HG03060 (cell line): Measurements from ENCODE around the gene MAP3K10.
"Not testable (repeated sequence)": the region's sequence is repeated elsewhere in the genome, so short reads cannot be mapped to it uniquely, and the experiment has no call there.

Source experiments
- ATAC-seq: cut with Tn5 transposase; IDR thresholded peaks from one replicate; pipeline ENCODE4 v1.9.1; 2021; ENCODE audit warnings: low read depth, moderate number of reproducible peaks; ENCODE audit not compliant: unreplicated experiment

Gene MAP3K10

DNA sequence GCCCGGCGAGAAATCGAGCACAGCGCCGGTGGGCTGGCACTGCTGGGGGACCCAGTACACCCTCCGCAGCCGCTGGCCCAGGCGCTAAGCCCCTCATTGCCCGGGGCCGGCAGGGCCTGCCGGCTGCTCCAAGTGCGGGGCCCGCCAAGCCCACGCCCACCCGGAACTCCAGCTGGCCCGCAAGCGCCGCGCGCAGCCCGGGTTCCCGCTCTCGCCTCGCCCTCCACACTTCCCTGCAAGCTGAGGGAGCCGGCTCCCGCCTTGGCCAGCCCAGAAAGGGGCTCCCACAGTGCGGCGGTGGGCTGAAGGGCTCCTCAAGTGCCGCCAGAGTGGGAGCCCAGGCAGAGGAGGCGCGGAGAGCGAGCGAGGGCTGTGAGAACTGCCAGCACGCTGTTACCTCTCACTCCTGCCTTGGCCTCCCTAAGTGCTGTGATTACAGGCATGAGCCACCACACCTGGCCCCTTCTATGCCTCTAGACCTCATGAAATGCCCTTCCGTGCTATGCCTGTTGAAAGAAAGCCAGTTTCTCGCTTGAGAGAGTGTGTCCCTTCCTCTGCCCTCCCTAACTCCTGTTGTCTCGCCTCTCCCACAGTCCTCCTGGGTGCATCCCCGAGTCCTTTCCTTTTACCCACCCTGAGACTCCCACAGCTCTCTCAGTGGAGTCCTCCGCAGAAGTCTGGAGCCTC, 20.8 kb upstream of the MAP3K10 start:
- not testable (repeated sequence) for ATAC-seq

DNA sequence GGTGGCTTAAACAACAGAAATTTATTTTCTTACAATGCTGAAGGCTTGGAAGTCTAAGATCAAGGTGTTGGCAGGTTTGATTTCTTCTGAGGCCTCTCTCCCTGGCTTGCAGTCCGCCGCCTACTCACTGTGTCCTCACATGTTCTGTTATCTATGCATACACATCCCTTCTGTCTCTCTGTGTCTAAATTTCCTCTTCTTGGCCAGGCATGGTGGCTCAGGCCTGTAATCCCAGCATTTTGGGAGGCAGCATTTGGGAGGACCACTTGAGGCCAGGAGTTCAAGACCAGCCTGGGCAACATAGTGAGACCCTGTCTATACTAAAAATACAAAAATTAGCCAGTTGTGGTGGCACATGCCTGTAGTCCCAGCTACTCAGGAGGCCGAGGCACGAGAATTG, 19.9 kb upstream of the MAP3K10 start:
- ATAC-seq: not testable (repeated sequence)

DNA sequence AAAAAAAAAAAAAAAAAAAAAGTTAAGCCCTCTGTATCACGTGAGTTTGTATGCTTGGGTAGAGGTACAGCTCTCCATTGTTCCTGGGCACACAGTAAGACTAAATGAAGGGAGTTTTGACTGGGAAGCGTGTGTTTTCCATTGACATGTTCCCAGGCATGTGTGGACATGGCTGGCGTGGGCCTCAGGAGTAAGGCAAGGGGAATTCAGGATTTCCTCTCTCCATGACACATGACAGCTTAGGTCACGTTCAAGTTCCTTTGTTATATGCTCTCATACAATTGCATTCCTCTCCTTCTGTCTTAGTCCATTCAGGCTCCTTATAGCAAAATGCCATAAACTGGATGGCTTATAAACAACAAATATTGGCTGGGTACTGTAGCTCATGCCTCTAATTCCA, 17.1 kb upstream of the MAP3K10 start:
- no peak for ATAC-seq

DNA sequence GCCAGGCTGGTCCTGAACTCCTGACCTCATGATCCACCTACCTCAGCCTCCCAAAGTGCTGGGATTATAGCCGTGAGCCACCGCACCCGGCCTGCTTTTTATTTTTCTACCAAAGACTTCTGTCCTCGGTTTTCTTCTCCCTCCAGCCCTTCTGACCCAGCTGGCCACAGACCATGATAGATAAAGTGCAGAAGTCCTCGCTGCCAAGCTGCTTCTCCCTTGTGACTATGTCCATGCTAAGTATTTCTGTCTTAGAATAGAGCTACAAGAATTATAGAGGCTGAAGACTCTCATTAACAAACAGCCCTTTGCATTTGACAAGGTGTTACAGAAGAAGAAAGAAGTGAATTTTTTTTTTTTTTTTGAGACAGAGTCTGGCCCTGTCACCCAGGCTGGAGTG, 15.4 kb upstream of the MAP3K10 start:
- ATAC-seq: no peak

GRCh38 chr19:40177286-40178070, 13.7 kb upstream of the MAP3K10 start:
- no peak for ATAC-seq

DNA sequence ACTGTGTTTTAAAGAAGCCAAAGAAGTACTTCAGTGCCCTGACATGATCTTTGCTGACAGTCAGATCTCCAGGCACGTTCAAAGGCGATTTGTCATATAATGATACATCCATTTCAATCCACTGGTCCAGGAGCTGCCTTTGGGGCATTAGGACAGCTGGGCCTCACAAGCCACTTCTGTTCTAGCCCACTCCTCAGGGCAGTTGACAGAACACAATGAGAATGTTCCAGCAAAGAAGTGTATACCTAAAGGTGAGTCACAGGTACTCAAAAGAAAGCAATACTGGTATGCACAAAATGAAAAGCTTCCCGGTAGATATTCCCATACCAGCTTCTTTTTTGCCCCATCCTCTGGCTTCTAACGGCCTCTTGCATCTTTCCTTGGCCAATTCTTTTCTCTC, 12.5 kb upstream of the MAP3K10 start:
- no peak for ATAC-seq

GRCh38 chr19:40184273-40184672, 7.0 kb upstream of the MAP3K10 start:
- ATAC-seq: no peak

DNA sequence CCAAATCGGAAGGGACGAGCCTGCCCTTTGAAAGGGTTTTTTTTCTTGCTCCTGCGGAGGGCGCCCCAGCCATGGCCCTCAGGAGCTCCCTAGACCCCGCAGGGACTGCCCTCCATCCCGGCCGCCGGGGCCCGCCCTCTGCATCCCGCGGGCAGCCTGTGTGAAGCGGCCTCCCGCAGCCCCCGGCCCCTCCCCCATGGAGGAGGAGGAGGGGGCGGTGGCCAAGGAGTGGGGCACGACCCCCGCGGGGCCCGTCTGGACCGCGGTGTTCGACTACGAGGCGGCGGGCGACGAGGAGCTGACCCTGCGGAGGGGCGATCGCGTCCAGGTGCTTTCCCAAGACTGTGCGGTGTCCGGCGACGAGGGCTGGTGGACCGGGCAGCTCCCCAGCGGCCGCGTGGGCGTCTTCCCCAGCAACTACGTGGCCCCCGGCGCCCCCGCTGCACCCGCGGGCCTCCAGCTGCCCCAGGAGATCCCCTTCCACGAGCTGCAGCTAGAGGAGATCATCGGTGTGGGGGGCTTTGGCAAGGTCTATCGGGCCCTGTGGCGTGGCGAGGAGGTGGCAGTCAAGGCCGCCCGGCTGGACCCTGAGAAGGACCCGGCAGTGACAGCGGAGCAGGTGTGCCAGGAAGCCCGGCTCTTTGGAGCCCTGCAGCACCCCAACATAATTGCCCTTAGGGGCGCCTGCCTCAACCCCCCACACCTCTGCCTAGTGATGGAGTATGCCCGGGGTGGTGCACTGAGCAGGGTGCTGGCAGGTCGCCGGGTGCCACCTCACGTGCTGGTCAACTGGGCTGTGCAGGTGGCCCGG, 815 bp downstream of the MAP3K10 start:
- ATAC-seq: no peak

- ATAC-seq: no peak
Observed at GRCh38 chr19:40192758-40193586, 1.7 kb downstream of the MAP3K10 start.

GRCh38 chr19:40193587-40193849, 2.3 kb downstream of the MAP3K10 start:
- ATAC-seq: no peak

DNA sequence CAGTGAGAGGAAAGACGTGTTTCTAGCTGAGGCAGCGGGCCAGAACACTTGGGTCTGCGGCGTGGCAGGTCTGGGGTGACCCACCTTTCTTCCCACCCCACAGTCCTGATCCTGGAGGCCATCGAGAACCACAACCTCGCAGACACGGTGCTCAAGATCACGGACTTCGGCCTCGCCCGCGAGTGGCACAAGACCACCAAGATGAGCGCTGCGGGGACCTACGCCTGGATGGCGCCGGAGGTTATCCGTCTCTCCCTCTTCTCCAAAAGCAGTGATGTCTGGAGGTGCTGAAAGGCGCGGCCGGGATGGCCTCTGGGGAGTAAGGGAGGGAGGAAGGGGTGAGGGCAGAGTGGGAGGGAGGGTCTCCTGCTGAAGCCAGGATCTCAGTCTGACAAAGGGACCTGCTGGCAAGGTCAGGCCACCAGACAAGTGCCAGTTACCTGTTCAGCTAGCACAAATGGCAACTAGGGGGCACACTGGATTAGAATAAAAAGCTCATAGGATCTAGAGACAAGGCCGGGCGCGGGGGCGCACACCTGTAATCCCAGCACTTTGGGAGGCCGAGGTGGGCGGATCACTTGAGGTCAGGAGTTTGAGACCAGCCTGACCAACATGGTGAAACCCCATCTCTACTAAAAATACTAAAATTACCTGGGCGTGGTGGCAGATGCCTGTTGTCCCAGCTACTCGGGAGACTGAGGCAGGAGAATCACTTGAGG, 7.2 kb downstream of the MAP3K10 start:
- no peak for ATAC-seq

GRCh38 chr19:40200341-40201099, 9.3 kb downstream of the MAP3K10 start:
- no peak for ATAC-seq

GRCh38 chr19:40204381-40204780, 13.2 kb downstream of the MAP3K10 start:
- no peak for ATAC-seq

- no peak for ATAC-seq
Observed at GRCh38 chr19:40205760-40206159, 14.5 kb downstream of the MAP3K10 start.

GRCh38 chr19:40208602-40209001, 17.4 kb downstream of the MAP3K10 start:
- ATAC-seq: no peak

- no peak for ATAC-seq
Observed at GRCh38 chr19:40210889-40211288, 19.7 kb downstream of the MAP3K10 start.

- no peak for ATAC-seq
Observed at GRCh38 chr19:40213251-40213829, 22.1 kb downstream of the MAP3K10 start.

DNA sequence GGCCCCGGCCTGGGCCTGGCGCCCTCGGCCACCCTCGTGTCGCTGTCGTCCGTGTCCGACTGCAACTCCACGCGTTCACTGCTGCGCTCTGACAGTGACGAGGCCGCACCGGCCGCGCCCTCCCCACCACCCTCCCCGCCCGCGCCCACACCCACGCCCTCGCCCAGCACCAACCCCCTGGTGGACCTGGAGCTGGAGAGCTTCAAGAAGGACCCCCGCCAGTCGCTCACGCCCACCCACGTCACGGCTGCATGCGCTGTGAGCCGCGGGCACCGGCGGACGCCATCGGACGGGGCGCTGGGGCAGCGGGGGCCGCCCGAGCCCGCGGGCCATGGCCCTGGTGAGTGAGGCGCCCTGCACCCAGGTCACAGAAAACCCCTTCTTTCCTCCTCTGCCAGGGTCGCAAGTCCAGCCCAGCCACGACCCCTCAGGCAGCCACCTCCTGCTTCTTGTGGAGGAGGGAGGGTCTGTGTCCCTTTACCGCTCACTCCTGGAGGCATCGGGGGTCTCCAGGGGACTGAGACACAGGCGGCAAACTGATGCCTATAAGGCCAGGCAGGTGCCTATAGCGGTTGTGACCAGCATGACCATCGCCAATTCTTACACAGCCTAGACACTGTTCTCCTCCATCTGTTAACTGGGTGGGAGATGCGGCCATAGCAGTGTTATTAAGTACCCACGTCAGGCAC, 22.8 kb downstream of the MAP3K10 start:
- ATAC-seq: no peak
